OCI-LY7 (cell line): ENCODE measurements around the gene RNF224. TPM values are rescaled to one million over a fixed set of nuclear protein-coding genes. Genes with fewer than 3 reads are reported as not detected.

ENCODE experiments used
- BruUV-seq: library from RNA; stranded (reverse); fragments of 400-500 nt; replicated peaks from 2 replicates; lab custom pipeline; 2021; lab: Mats Ljungman, UMichigan
- CTCF ChIA-PET: fragments of 300-600 bp; sonication (Branson Sonifier 250); formaldehyde crosslinking; loops from one replicate; lab custom pipeline; 2022; ENCODE audit warnings: antibody characterized with exemption; ENCODE audit not compliant: unreplicated experiment; lab: Charles Lee
- POLR2A ChIA-PET: fragments of 300-600 bp; sonication (Branson Sonifier 250); formaldehyde crosslinking; loops from one replicate; lab custom pipeline; 2022; ENCODE audit warnings: antibody characterized with exemption; lab: Charles Lee
- DNase-seq: peaks from one replicate; pipeline ENCODE4 v3.0.0-alpha.2; 2015; ENCODE audit warnings: low spot score
- H2AFZ ChIP-seq: fragments of 200-600 bp; sonication (generic), shearing (Covaris generic); 2 replicates; pipeline ENCODE4 v1.6.1; 2014; ENCODE audit warnings: mild to moderate bottlenecking, antibody characterized with exemption, low read length, moderate library complexity
- H3K27ac ChIP-seq: fragments of 200-600 bp; sonication (generic); 2 replicates; pipeline ENCODE4 v1.5.1; 2014; ENCODE audit warnings: mixed run types, low read depth, mild to moderate bottlenecking, moderate library complexity, low read length, inconsistent platforms; ENCODE audit not compliant: poor library complexity, severe bottlenecking
- H3K36me3 ChIP-seq: fragments of 200-600 bp; sonication (generic); 2 replicates; pipeline ENCODE4 v1.6.1; 2014; ENCODE audit warnings: mild to moderate bottlenecking, antibody characterized with exemption, low read length, moderate library complexity, mixed read lengths; ENCODE audit not compliant: insufficient read depth
- H3K4me1 ChIP-seq: fragments of 200-600 bp; sonication (generic); 2 replicates; pipeline ENCODE4 v1.5.1; 2014; ENCODE audit warnings: mild to moderate bottlenecking, low read length; ENCODE audit not compliant: insufficient read depth, poor library complexity, severe bottlenecking
- H3K4me2 ChIP-seq: fragments of 200-600 bp; sonication (generic); 2 replicates; pipeline ENCODE4 v1.6.1; 2014; ENCODE audit warnings: mild to moderate bottlenecking, low read length
- H3K4me3 ChIP-seq: fragments of 200-600 bp; sonication (generic); 2 replicates; pipeline ENCODE4 v1.5.1; 2014; ENCODE audit warnings: mild to moderate bottlenecking, low read depth, low read length; ENCODE audit not compliant: poor library complexity, severe bottlenecking
- H3K79me2 ChIP-seq: fragments of 200-600 bp; sonication (generic); 2 replicates; pipeline ENCODE4 v1.6.1; 2016; ENCODE audit warnings: low read depth, mild to moderate bottlenecking, low read length, moderate library complexity, mixed read lengths; ENCODE audit not compliant: insufficient read depth
- H3K9me2 ChIP-seq: fragments of 200-600 bp; sonication (generic); 2 replicates; pipeline ENCODE4 v1.6.1; 2016; ENCODE audit warnings: mild to moderate bottlenecking, low read length, mixed read lengths; ENCODE audit not compliant: insufficient read depth
- H3K9me3 ChIP-seq: fragments of 200-600 bp; sonication (generic); 2 replicates; pipeline ENCODE4 v1.6.1; 2014; ENCODE audit warnings: mild to moderate bottlenecking, mixed run types, low read length, mixed read lengths
- H4K20me1 ChIP-seq: fragments of 200-600 bp; sonication (generic); 2 replicates; pipeline ENCODE4 v1.6.1; 2014; ENCODE audit warnings: mild to moderate bottlenecking, antibody characterized with exemption, low read length, moderate library complexity, mixed read lengths; ENCODE audit not compliant: insufficient read depth
- EZH2phosphoT487 ChIP-seq: fragments of 200-600 bp; sonication (generic); IDR thresholded peaks from 2 replicates; pipeline ENCODE4 v1.6.1; 2018; ENCODE audit warnings: low read depth, borderline replicate concordance, mild to moderate bottlenecking, mixed run types, antibody characterized with exemption, low read length, moderate library complexity, mixed read lengths
- intact Hi-C: fragments of 100-400 bp; cut with micrococcal nuclease; formaldehyde crosslinking; loops from one replicate; pipeline ENCODE4 v1.10.0; 2022; ENCODE audit not compliant: unreplicated experiment
- total RNA-seq, 2 experiments: library from RNA; depleted of rRNA in 1 of 2; stranded (reverse); fragments of >200 nt in 1 of 2; shearing (Covaris generic) in 1 of 2; gene quantifications; 2 replicates each; pipeline ENCODE4 v1.2.3, GENCODE V29; 2014 to 2022
- TF ChIP-seq, protein P1 (sequence below): fragments of 200-600 bp; sonication (generic); conservative IDR thresholded peaks from 2 replicates; pipeline ENCODE4 v1.5.1; 2014; ENCODE audit warnings: mild to moderate bottlenecking, antibody characterized with exemption, low read length, moderate library complexity, mixed read lengths

The RNF224 gene
- total RNA-seq, 2 experiments from 2014 or later = 0.13 to 0.30 TPM

DNA sequence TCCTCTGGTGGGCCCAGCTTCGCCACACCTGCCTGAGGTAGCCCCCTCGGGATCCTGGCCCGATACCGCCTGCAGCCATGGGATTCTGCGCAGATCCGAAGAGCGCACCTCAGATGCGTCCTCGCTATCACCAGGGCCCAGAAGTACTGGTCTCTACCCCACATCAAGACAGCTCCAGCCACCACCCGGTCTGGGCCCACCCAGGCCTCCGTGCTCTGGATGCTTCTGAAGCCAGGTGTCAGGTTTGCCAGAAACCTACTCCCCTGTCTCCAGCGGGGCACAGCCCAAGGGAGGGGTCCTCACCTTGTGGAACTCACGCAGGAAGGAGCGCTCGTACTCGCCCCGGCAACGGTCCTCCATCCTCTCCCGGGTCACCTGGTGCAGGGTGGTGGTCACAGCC lies 41.4 kb upstream of the RNF224 start:
- H3K9me2 ChIP-seq = no peaks in the 10 kb centered on the region
- ChIA-PET POLR2A (no interaction called here), CTCF (no interaction called here)
- TF ChIP-seq, protein P1, sequence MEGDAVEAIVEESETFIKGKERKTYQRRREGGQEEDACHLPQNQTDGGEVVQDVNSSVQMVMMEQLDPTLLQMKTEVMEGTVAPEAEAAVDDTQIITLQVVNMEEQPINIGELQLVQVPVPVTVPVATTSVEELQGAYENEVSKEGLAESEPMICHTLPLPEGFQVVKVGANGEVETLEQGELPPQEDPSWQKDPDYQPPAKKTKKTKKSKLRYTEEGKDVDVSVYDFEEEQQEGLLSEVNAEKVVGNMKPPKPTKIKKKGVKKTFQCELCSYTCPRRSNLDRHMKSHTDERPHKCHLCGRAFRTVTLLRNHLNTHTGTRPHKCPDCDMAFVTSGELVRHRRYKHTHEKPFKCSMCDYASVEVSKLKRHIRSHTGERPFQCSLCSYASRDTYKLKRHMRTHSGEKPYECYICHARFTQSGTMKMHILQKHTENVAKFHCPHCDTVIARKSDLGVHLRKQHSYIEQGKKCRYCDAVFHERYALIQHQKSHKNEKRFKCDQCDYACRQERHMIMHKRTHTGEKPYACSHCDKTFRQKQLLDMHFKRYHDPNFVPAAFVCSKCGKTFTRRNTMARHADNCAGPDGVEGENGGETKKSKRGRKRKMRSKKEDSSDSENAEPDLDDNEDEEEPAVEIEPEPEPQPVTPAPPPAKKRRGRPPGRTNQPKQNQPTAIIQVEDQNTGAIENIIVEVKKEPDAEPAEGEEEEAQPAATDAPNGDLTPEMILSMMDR = no peak
- no peak for TF ChIP-seq EZH2phosphoT487
- no peak overlapping the region for H3K4me3 ChIP-seq
- H3K27ac ChIP-seq = no peak overlapping the region
- H3K9me3 ChIP-seq = no peaks in the 10 kb centered on the region
- no TSS peak for BruUV-seq
- H4K20me1 ChIP-seq = peaks cover 6% of the 10 kb centered on the region; the same call in 1 of the 2 replicates
- no peak overlapping the region for H2AFZ ChIP-seq
- DNase-seq = no peak
- H3K79me2 ChIP-seq = peaks cover 32% of the 10 kb centered on the region
- intact Hi-C loops = loop anchor here (5.0 kb wide), 1 partner anchor 69 kb away; no protein-coding TSS in a partner anchor
- H3K4me2 ChIP-seq = no peak overlapping the region
- H3K36me3 ChIP-seq = peaks cover 59% of the 10 kb centered on the region
- peaks cover 27% of the 10 kb centered on the region for H3K4me1 ChIP-seq

GRCh38 chr9:137186385-137186784 lies 40.9 kb upstream of the RNF224 start:
- no peak for DNase-seq
- Histone ChIP-seq H4K20me1 (peaks cover 6% of the 10 kb centered on the region; the same call in 1 of the 2 replicates), H3K27ac (no peak overlapping the region), H3K4me1 (peaks cover 27% of the 10 kb centered on the region), H2AFZ (no peak overlapping the region), H3K4me2 (peak overlapping the region; percentile 80), H3K9me3 (no peaks in the 10 kb centered on the region), H3K79me2 (peaks cover 32% of the 10 kb centered on the region), H3K4me3 (peak overlapping the region; percentile 94), H3K36me3 (peaks cover 59% of the 10 kb centered on the region), H3K9me2 (no peaks in the 10 kb centered on the region)
- CTCF ChIA-PET = no interaction called here
- no TSS peak for BruUV-seq
- POLR2A ChIA-PET = no interaction called here
- no peak for TF ChIP-seq EZH2phosphoT487
- TF ChIP-seq, protein P1 = no peak
- intact Hi-C loops = loop anchor here (5.0 kb wide), 1 partner anchor 69 kb away; no protein-coding TSS in a partner anchor

- Histone ChIP-seq H3K9me2 (no peaks in the 10 kb centered on the region), H3K79me2 (peaks cover 32% of the 10 kb centered on the region), H4K20me1 (peaks cover 6% of the 10 kb centered on the region; the same call in 1 of the 2 replicates), H2AFZ (no peak overlapping the region), H3K27ac (no peak overlapping the region), H3K9me3 (no peaks in the 10 kb centered on the region), H3K4me2 (peak overlapping the region; percentile 80), H3K4me1 (peaks cover 27% of the 10 kb centered on the region), H3K4me3 (peak overlapping the region; percentile 94), H3K36me3 (peaks cover 54% of the 10 kb centered on the region)
- TF ChIP-seq, protein P1 = no peak
- no peak for TF ChIP-seq EZH2phosphoT487
- DNase-seq = no peak
- BruUV-seq = no TSS peak
- intact Hi-C loops = loop anchor here (5.0 kb wide), 1 partner anchor 70 kb away; no protein-coding TSS in a partner anchor
- ChIA-PET POLR2A (interaction anchor here (3.2 kb wide), 1 partner anchor 14 kb away, joined by 16 read pairs; the partner anchor contains the start of gene TPRN), CTCF (interaction anchor here (0.5 kb wide), 1 partner anchor 148 kb away, joined by 3 read pairs; no protein-coding TSS in a partner anchor)
Observed at GRCh38 chr9:137187386-137187785, 39.9 kb upstream of the RNF224 start.
